ENCODE results near the gene PRCD. TPM values are rescaled to one million over a fixed set of nuclear protein-coding genes. Genes with fewer than 3 reads are reported as not detected.

Gene PRCD
- total RNA-seq, 1 donor, result 4.2 TPM

DNA sequence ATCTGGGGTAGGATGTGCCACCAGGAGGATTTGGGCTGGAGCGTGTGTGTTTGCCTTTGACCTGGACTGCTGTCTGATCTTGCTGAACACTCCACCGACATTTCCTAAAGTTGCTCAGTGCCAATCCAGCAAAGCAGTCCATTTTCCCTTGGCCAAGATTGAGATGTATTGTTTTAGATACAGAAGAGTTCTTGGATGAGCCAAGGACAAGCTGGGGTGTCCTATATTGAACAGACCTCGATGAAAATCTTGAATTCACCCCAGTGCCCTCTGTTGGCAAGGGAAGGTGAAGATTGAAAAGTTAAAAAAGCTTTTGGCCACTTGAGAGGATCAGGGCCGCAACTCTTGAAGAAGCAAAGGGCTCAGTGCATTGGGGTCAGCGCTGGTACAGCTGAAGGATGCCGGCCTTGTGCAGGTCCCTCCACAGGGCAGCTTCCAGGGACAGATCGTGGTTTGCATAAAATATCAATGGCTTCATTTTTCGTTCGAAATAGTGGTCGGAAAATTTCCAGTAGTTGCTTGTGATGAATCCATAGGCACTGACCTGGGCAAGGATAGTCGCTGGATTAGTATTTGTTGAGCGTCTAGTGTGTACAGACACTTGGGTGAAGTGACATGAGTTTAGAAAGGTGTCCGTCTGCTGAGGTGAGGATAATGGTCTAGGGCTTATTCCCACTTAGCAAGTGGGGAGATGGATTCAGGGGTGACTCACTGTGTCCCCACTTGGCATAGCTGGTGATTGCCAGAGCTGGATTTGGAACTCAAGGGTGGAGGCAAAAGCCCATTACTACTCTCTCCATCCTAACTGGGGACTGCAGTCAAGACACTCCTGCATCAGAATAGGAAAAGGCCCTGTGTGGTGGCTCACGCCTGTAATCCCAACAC is 26.1 kb downstream of the PRCD start:
- TF ChIP-seq, protein P1, sequence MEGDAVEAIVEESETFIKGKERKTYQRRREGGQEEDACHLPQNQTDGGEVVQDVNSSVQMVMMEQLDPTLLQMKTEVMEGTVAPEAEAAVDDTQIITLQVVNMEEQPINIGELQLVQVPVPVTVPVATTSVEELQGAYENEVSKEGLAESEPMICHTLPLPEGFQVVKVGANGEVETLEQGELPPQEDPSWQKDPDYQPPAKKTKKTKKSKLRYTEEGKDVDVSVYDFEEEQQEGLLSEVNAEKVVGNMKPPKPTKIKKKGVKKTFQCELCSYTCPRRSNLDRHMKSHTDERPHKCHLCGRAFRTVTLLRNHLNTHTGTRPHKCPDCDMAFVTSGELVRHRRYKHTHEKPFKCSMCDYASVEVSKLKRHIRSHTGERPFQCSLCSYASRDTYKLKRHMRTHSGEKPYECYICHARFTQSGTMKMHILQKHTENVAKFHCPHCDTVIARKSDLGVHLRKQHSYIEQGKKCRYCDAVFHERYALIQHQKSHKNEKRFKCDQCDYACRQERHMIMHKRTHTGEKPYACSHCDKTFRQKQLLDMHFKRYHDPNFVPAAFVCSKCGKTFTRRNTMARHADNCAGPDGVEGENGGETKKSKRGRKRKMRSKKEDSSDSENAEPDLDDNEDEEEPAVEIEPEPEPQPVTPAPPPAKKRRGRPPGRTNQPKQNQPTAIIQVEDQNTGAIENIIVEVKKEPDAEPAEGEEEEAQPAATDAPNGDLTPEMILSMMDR (IDR thresholded peaks at IDR 0.05; ENCODE audit: insufficient read depth, low read length), result no peak
- no peak overlapping the region for H3K4me3 ChIP-seq (ENCODE audit: low read depth, low read length)
- DNase-seq (ENCODE audit: low read depth), result no peak

GRCh38 chr17:76566613-76566943 is 26.7 kb downstream of the PRCD start:
- no peak overlapping the region for H3K4me3 ChIP-seq (ENCODE audit: low read depth, low read length)
- no peak for DNase-seq (ENCODE audit: low read depth)
- TF ChIP-seq, protein P1 (IDR thresholded peaks at IDR 0.05; ENCODE audit: insufficient read depth, low read length), result no peak

DNA sequence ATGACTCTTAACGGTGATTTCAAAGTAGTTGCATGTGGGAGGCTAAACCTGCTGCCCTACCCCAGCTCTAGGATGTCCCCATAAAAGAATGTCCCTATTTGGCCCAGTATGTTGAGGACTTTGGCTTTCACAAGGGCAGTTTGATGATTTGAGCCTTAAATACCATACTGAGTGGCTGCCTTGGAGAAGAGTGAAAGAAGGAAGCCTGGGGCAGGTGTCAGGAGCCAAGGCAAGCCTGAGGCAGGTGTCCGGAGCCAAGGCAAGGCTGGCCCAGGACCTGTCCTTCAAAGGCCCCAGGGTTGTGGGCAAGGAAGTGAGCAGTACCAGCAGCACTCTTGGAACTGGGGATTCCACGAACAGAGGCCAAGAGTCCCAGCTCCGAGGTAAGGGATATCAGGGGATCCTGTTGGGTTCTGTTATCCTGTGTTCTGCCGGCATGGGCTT is 27.2 kb downstream of the PRCD start:
- no peak for DNase-seq (ENCODE audit: low read depth)
- TF ChIP-seq, protein P1 (IDR thresholded peaks at IDR 0.05; ENCODE audit: insufficient read depth, low read length), result no peak
- H3K4me3 ChIP-seq (ENCODE audit: low read depth, low read length), result no peak overlapping the region

DNA sequence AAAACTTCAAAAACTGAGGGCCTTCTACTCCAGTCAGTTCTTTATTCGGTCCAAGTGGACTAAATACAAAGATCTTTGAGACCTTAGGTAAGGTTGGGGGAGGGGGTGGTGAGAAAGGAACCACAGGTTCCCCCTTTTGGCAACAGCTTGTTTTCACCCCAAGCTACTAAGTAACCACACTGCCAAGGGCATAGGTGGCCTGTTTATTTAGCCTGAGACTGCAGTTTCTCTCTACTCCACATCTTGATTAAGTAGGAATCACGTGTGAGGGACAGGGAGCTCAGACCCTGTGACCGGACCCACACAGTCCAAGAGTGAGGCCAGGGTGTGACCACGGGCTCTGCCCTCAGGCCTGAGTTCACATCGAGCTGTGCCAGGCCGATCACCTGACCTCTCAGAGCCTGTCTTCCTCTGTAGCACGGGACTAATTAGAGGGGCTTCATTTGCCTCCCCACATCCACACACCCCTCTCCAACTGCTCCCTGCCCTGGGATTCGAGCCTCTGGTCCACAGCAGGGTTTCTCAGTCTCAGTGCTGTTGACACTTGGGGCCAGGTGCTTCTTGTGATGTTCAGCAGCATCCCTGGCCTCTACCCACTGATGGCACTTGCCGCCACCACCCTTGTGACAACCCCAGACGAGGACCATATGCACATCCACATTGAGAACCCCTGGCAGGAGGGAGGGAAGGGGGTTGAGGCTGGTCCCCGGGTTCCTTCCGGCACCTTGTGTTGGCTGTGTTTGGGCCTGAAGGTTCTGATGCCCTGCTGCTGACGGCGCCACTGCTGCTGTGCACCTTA is 28.0 kb downstream of the PRCD start:
- no peak for DNase-seq (ENCODE audit: low read depth)
- TF ChIP-seq, protein P1 (IDR thresholded peaks at IDR 0.05; ENCODE audit: insufficient read depth, low read length), result no peak

DNA sequence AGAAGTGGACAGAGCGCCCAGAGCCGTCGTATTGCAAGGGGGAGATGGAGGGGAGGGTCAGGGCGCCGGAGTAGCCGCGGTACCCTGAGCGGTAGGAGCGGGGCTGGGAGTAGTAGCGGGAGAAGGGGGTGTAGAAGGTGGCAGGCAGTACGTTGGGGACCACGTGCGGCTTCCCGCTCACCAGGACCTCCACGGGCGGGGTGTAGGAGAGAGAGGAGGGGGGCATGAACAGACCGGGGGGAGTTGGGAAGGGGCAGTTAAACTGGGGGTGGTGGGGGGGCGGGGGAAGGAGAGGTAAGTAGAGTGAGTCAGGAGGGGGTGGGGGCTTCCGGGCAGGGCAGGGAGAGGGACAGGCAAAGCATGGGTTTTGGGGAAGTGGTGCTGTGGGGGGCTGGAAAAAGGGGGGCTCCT is 29.0 kb downstream of the PRCD start:
- DNase-seq (ENCODE audit: low read depth), result no peak
- TF ChIP-seq, protein P1 (IDR thresholded peaks at IDR 0.05; ENCODE audit: insufficient read depth, low read length), result no peak

More for the DNA sequence above, 28.0 kb downstream of the PRCD start:
- H3K4me3 ChIP-seq (ENCODE audit: low read depth, low read length), result no peak overlapping the region

DNA sequence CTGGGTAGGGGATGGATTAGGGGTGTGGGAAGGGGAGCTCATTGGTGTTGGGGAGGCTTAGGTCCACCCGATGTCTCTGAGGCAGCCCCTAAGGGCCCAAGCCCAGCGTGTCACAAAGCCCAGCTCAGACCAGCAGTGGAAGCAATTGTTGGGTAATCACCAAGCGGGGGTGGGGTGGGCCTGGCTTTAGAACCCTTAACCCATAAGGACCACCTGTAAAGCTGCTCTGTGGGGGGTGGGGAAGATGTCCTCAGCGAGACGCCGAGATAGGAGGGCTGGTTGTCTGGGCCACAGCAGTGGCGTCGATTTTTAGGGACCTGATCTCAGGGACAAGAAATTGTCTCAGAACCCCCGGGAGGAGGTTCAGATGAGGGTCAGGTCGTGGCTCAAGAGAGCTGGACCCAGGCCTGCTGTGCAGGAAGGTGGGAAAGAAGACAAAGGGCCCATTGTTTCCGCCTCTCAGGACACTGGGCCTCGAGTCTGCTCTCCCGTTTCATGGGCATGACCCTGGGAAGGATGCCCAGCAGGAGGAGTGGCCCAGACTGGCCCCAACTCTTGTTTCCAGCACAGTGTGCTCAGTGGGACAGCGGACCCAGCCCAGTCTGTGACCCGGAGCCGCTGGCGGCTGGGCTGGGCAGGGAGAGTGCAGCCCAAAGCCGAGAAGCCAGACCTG is 29.9 kb downstream of the PRCD start:
- TF ChIP-seq, protein P1 (IDR thresholded peaks at IDR 0.05; ENCODE audit: insufficient read depth, low read length), result no peak
- no peak for DNase-seq (ENCODE audit: low read depth)

More for the DNA sequence above, 29.0 kb downstream of the PRCD start:
- no peak overlapping the region for H3K4me3 ChIP-seq (ENCODE audit: low read depth, low read length)

More for the DNA sequence above, 29.9 kb downstream of the PRCD start:
- no peak overlapping the region for H3K4me3 ChIP-seq (ENCODE audit: low read depth, low read length)

All from fibroblast of the aortic adventitia (primary cell).